ENCODE measurements around the gene KLKB1. TPM values are rescaled to one million over a fixed set of nuclear protein-coding genes. Genes with fewer than 3 reads are reported as not detected.
A peak's percentile ranks its signal among the peaks of the same experiment; 100 is the strongest.

The KLKB1 gene
- polyA plus RNA-seq (2013, experiment 1 of 2; ENCODE audit: insufficient read length), result not detected
- not detected for polyA plus RNA-seq (2013, experiment 2 of 2; ENCODE audit: insufficient read length)

DNA sequence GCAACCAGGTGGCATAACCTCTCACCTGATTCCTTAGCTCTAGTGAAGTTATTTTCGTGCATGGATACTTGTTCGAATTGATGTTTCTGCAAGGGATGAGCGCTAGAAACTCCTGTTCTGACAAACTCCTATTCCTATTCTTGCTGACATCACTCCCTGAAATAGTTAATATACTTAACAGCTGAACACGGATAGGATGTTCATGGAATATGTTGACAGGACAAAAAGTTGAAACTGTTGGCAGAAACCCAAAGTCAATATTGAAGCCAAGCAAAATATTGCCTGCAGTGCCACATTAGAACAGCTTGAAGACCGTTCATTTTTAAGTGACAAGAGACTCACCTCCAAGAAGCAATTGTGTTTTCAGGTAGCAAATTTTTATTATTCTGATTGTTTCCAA is at the start of gene KLKB1:
TSS of gene KLKB1 (plus strand) at position 287 of the 400 bp plus-strand sequence. CDS start 689 bp downstream, outside the sequence.
- DNase-seq, result peak; percentile 32

DNA sequence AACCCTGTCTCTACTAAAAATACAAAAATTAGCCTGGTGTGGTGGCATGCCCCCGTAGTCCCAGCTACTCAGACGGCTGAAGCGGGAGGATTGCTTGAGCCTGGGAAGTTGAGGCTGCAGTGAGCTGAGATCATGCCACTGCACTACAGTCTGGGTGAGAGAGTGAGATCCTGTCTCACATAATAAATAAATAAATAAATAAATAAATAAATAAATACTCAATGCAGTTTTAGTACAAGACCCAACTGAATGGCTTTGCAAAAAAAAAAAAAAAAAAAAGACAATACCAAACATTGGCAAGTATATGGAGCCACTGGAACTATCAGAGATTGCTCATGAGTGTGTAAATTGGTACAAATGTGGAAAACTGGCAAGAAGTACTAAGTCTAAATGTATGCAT is 39.2 kb upstream of the KLKB1 start:
- DNase-seq, result no peak

DNA sequence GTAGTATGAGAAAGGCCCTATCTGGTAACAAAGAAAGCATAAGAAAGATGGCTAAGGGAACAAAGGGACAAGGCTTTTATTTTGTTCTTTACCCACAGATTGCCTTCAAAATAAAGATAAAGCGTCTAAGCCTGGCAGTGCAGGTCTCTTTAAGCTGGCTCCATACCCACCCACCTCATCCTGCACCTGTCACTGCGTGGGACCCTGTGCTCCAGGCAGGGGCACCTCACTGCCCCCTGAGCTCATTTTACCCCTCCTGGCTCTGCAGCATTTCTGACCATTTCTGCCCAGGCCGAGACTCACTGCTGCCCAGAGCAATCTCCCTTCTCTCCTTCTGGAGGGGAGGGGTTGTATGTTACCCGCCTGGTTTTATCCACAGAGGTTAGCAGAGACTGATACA is 37.7 kb upstream of the KLKB1 start:
- no peak for DNase-seq

DNA sequence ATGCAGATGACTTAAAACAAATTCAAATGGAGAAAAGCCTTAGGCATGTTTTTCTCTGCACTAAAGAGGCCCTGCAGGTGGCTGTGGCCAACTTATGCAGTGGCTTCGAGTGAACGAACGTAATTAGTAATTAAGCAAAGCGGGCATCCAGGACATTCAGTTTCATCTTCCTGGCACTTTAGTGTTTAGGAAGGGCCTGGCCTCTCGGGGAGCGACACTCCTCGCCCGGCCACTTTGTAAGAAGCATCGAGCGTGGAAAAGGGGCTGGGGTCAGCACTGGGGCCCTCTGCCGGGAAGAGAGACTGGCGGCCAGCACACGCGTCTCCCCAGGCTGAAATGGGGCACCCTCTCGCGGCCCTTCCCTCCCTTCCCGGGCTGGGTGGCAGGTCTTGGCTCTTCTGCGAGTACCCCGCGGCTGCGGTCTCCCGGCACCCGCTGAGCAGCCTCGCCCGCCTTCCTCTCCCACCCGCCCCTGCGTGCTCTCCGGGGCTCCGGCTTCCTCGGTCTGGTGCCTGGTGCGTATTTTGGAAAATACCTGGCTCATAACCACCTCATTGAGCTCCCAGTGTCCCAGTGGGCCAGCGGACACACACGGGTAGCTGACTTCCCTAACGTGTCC is 36.6 kb upstream of the KLKB1 start:
- no peak for DNase-seq

DNA sequence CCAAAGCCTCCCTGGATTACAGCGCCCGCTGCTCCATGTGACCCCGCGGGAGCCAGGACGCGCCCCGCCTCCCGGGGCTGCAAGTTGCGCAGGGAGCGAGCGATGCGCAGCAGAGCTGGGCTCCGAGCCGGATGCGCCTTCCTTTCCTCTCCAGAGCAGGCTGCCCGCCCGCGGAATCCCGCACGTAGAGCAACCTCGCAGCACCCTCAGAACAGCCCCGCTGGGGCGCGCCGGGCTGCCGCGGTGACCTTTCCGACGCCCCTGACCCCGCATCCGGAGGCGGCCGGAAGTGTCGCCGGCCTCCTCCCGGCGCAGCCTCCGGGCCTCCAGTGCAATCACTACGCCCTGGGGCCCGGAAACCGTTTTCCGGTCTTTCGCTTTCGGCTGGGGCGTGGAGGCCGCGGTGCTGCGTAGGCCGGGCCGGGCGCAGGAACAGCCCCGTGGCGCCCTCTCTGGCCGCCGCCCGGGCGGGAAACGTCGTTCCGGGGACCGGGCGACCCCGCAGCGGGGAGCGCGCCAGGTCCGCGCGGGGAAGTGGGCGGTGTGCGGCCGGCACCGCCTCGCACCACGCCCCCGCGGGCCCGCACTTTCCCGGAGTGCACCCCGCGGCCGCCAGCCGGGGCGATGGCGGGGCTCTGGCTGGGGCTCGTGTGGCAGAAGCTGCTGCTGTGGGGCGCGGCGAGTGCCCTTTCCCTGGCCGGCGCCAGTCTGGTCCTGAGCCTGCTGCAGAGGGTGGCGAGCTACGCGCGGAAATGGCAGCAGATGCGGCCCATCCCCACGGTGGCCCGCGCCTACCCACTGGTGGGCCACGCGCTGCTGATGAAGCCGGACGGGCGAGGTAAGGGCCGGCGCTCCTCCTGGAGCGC is 35.9 kb upstream of the KLKB1 start, which contains the start of gene CYP4V2:
TSS of gene CYP4V2 (plus strand) at position 368 of the 866 bp plus-strand sequence. CDS start at position 625, 257 bp downstream.
- peak; percentile 78 for DNase-seq

DNA sequence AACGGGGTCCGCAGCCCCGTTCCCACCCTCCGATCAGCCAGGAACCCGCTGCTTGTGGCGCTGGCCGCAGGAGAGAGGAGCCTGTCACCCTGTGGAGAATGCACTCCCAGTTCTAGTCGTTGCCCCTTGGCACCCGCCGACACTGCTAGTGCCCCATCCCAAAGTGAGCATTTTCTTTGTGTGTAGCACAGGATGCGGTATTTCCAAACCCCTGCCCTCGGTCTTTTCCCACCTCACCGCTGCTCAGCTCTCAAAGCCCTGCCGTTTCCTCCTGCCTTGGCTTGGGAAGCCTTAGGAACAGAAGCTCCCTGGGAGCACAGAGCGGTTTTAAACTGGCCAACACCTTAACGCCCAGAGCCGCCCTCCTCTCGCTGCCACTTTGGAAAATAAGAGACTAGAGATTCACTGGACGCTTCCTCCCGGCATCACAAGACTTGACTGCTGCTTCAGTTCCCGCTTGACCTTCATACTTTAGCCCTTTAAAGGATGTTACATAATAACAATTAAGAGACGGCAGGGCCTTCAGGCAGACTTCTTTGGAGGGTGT is 35.2 kb upstream of the KLKB1 start:
- DNase-seq, result peak; percentile 24

DNA sequence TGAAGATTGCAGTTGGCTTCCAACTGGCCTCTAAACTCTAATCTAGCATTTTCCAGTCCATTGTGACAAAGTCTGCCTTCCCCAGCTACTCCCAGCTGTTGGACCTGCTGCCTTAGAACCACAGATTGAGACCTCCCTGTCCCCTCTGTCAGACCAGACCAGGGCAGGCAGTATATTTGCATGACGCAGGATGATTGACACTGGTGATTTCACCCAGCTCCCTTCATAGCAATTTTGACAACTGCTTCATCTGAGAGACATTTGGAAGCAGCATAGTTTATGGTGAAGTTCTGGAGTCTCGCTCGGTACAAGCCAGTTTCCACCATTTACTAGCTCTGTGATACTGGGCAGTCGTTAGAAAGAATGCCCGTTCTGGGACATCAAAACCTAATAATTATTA is 33.5 kb upstream of the KLKB1 start:
- DNase-seq, result no peak

DNA sequence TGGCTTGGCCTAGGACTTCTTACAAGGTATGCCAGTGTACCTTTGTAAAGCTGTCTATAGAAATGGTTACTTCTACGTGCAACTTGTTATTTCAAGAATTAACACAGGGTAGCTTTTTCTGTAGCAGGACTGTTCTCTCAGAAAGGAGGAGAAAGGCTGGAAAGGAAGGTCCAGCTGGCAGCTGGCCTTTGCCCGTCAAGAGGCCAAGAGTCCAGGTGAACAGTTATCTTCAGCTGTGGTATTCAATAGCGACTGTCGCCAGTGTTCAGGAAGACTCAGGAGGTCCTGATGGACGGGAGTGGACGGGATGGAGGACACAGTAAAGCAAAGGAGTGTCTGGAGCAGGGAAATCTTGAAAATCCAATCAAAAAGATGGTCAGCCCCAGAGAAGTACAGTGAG is 31.2 kb upstream of the KLKB1 start:
- DNase-seq, result no peak

DNA sequence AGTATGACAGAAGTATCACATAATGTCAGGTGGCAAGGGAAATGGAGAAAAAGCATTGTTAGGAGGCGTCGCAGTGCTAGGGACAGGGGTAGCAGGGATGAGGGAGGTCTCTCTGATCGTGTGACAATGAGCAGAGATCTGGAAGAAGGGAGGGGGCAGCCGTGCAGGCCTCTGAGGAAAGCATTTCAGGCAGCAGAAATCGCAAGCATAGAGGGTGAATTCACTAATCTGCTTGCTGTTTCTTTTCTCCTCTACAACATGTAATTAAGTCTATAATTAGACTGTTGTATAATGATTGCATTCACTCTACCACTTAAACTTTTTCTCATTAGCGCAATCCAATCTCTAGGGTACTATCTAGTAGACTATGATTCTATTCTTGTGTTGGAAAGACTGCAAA is 26.8 kb upstream of the KLKB1 start:
- no peak for DNase-seq

DNA sequence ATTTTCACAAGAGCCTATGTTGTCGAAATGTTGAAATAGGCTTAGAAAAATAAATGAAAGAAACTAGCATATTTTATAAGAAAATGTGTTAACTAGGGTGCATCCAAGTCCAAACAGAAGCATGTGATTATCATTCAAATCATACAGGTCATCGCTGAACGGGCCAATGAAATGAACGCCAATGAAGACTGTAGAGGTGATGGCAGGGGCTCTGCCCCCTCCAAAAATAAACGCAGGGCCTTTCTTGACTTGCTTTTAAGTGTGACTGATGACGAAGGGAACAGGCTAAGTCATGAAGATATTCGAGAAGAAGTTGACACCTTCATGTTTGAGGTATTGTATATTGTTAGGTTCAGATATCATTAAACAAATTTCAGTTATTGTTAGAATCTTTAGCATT is 26.3 kb upstream of the KLKB1 start:
- no peak for DNase-seq

DNA sequence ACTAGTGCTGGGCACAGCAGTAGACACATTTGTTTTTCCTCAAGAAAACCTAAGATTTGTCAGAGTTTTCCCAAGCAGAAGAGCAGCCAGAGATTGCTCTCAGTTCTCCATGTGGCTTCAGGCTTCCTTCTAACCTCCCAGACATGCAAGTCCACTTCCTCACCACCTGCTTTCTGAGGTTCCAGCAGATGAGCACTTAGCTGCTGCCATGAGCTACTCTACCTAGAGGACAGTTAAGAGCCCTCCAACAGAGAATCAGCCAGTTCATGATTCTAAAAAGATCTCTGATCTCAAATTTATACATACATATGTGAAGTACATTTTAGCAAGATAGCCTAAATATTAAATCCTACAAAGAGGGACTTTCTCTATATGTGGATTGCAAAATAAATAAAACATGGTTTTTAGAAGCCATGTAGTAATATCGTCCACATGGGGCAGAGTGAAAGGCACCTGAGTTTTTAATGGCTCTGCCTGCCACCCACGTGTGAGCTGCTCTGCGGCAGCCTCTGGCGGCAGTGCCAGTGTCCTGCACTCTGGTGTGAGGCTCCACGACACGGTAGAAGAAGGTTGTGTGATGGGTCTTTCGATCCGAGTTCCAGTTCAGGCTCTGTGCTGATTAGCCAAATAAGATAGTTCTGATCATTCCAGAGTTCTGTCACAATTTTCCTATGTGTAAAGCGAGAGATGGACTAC is 25.6 kb upstream of the KLKB1 start:
- DNase-seq, result no peak

DNA sequence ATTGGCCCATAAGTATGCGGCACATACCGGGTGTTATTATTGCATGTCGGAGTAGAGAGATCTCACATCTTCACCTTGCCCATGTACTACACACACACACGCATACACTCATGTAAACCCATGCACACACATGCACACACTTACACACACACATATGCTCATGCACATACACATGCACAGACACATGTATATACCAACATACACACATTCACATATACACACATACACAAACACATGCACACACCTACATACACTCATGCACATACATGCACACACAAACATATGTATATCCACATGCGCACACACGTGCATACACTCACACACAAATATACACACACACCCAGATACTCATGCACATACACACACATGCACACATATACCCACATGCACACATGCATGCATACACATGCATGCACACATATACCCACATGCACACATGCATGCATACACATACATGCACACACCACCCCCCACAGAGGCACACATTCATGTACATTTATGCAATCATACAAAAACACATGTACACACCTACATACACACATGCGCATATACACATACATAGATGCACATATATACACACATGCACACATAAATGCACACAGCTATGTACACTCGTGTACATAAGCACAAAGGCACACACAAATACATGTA is 24.7 kb upstream of the KLKB1 start:
- DNase-seq, result no peak

DNA sequence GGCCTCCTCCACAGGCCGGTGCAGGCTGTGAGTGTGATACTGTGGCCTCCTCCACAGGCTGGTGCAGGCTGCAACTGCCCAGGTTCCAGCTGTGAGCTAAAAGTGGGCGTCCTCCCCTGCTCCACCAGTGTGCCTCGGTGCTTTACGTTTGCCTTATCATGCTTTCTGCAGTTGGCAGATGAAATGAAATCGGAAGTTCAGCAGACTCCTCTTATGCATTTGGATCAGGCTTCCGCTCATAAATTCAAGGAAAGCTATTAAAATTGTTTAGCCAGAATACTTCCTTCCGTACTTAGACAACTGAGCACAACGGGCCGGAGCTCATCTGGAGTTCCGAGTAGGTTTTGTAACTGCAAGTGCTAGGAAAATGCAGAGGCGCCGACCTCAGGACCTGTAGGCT is 23.9 kb upstream of the KLKB1 start:
- no peak for DNase-seq

DNA sequence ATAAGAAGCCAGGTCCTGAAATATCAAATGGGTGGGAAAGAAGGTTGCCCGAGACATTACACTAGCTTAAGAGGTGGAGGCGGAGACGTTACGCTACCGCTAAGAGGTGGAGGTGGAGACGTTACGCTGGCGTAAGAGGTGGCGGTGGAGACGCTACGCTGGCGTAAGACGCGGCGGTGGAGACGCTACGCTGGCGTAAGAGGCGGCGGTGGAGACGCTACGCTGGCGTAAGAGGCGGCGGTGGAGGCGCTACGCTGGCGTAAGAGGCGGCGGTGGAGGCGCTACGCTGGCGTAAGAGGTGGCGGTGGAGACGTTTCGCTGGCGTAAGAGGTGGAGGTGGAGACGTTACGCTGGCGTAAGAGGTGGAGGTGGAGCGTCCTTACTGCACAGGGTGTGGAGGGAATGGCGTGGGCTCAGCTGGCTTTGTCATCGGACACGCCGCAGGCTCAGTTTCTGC is 23.2 kb upstream of the KLKB1 start:
- DNase-seq, result peak; percentile 7

DNA sequence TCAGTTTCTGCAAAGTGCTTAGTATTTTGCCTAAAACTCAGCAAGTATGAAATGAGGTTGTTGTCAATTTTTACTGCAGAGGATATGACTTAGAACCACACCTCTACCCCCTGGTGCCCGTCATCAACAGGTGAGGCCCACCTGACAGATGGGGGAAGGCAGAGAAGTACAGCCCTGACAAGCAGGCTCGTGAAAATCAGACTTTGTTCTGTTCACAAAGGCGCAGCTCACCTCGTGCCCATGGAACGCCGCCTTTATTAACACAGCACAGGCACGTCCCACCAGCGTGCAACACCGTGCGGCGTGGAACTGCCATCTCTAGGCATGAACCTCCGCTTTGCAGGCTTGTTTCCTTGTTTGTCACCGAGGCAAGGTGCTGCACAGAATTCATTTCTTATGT is 22.6 kb upstream of the KLKB1 start:
- no peak for DNase-seq

DNA sequence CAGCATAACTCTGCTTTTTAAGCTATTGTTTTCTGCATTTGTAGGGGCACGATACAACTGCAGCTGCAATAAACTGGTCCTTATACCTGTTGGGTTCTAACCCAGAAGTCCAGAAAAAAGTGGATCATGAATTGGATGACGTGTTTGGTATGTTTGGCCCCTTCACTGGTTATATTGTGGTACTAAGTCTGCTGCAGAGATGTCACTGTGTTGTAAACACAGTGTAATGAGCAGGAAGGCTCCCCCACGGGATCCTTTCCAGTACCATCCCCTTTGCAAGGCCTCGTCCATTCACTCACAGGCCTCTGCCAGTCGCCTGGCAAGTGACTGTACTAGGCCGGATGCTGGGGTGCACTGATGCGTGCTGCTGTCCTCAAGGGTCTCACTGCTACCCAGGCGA is 22.2 kb upstream of the KLKB1 start:
- DNase-seq, result no peak

DNA sequence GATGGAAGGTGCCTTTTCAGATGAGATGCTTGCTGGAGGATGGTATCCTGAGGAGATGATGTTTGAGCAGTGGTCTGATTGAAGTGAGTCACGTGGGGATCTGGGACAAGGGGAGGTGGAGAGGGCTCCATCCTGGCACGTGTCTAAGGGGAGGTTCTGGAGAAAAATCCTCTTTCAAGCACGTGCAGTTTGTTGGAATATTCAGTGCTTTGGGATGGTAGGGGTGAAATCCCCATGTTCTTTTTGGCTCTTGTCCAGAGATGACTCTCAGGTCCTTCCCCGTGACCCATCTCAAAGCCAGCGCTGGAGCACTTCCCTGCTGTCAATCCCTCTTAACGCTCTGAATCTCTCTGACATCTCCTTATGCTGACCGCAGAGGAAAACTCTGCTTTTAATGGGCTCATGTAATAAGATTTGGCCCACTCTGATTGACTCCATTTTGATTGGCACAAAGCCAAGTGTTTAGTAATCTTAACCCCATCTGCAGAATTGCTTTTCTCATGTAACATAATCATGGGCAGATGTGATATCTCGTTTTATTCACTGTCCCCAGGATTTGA is 10.8 kb upstream of the KLKB1 start:
- no peak for DNase-seq

DNA sequence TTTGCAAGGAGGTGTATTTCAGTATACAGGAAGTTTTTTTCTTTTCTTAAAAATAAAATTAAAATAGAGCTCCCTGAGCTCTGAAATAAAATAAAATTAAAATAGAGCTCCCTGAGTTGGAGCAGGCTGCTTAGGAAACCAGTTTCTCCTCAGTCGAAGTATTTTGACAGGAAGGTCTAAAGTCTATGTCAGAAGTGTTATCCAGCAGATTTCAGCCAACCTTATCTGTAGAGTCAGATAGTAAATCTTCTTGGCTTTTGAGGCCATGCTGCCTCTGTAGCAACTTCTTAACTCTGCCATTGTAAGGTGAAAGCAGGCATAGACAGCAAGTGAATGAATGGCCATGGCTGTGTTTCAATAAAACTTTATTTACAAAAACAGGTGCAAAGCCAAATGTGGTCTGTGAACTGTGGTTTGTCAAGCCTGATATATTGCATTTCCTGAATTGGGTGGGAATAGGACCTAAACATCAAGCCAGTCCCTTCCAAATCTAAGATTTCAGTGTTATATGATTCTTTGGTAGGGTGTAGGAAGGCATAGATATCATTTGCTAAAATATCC is 9.5 kb upstream of the KLKB1 start:
- no peak for DNase-seq

DNA sequence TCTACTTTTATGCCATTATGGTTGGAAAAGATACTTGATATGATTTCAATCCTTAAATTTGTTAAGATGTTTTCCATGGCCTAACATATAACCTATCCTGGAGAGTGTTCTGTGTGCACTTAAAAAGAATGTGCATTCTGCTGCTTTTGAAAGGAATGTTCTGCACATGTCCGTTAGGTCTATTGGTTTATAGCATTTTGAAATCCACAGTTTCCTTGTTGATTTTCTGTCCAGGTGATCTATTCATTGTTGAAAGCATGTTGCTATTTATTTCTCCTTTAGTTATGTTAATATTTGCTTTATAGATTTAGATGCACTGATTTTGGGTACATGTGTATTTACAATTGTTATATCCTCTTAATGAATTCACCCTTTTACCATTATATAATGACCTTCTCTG is 5.7 kb upstream of the KLKB1 start:
- no peak for DNase-seq

DNA sequence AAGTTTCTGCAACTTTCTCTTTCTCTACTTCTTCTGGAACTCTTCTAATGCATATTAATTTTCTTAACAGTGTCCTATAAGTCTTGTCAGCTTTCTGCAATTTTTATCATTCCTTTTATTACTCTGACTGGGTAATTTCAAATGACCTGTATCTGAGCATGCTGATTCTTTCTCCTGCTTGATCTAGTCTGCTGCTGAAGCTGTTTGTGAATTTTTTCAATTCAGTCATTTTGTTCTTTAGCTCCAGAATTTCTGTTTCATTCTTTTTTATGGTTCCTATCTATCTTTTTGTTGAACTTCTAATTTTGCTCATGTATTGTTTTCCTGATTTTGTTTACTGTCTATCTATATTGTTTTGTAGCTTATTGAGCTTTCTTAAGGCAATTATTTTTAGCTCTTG is 1.5 kb upstream of the KLKB1 start:
- no peak for DNase-seq

DNA sequence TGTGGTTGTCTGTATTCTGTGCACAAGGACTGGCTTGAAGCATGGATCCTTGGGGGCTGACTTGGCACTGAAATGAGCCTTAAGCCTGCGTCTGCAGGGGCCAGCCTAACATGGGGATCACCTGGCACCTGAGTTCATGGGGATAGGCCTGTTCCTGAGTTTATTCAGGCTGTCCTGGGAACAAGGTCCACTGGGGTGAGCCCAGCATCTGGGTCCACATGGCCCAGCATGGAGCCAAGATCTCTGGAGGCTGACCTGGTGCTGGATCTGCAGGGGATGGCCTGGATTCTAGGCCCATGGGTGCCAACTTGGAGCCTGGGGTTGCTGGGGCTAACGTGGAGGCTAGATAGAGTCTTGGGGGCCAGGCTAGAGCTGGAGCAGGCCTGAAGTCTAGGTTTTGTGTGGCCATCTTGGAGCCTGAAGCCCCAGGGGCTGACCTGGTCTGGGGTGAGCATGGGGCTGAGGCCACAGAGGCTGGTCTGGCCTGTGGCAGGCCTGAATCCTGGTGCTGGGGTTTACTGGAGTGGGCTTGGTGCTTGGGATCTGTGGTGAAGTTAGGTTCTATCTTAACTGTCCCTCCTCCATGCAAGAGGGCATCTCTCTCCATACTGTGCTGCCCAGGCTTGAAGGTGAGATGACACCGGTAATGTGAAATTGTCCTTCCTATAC is 652 bp upstream of the KLKB1 start:
- DNase-seq, result no peak
